ENCODE results near the gene RAB3C.
"Not testable (repeated sequence)": the region's sequence is repeated elsewhere in the genome, so short reads cannot be mapped to it uniquely, and the experiment has no call there.

RAB3C gene

GRCh38 chr5:58680503-58680902 is 97.6 kb downstream of the RAB3C start:
- DNase-seq, result no peak

GRCh38 chr5:58681943-58682342 is 99.1 kb downstream of the RAB3C start:
- DNase-seq, result no peak

DNA sequence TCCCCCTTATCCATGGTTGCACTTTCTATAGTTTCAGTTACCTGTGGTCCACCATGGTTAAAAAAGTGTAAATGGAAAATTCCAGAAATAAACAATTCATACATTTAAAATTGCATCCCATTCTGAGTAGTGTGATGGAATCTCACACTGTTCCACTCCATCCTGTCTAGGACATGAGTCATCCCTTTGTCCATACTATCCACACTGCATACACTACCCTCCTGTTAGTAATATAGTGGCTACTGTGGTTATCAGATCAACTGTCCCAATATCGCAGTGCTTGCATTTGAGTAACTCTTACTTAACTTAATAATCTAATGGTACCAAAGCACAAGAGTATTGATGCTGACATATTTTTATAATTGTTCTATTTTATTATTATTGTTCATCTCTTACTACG is 100.7 kb downstream of the RAB3C start:
- DNase-seq, result no peak

DNA sequence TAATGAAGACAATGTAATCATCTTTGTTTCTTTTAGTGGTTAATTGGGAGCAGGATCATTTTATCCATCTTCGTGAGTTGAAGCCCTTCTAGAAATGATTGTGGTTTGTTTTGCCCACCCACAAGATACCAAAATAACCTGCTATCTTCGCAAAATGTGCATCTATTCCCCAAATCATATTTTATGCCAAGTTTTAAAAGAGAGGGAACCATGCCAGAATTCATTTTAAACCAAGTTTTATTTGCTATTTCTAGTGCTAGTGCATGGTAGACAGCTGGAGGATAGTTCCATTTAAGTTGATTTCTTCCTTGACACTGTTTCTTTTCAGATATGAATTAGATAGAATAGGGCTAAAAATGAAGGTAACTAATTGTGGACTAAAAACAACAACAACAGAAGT is 104.2 kb downstream of the RAB3C start:
- no peak for DNase-seq

DNA sequence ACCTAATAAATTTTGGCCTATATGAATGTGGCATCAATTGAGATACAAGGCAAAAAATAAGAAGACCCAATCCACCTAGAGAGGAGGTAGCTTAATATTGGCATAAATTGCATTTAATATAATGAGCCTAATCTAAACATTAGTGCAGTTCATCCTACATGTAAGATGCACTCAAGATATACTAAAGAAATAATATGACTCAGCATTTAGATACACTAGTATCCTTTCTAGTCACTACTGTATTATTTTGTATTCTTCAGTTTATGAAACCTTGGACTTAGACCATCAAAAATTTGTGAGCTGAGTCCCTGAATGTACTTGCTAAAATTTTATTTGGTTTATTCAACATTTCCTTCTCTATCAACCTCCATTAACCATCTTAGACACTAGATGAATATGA is 104.7 kb downstream of the RAB3C start:
- no peak for DNase-seq

GRCh38 chr5:58699088-58699761 is 116.3 kb downstream of the RAB3C start:
- not testable (repeated sequence) for DNase-seq

- DNase-seq, result no peak
Observed at GRCh38 chr5:58699762-58700118, 116.9 kb downstream of the RAB3C start.

GRCh38 chr5:58703925-58704555 is 121.2 kb downstream of the RAB3C start:
- DNase-seq, result no peak

DNA sequence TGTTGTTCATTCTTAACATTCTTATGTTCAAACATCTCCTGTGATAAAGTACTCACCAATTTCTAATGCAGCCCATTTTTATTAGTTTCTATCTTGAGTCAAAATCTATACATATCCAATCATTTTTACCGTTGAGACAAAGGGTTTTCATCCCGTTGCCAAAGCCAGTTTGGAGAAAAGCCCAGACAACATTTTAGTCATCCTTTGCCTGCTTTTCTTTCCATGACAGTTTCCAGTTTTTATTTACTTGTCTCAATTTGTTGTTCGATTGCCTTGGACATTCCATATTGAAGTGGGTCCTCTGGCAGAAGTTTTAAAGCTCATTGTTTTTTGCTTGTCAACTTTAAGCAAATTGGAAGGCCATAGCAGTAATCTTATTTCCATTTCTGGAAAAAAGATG is 123.9 kb downstream of the RAB3C start:
- DNase-seq, result no peak

- DNase-seq, result no peak
Observed at GRCh38 chr5:58708456-58708855, 125.6 kb downstream of the RAB3C start.

DNA sequence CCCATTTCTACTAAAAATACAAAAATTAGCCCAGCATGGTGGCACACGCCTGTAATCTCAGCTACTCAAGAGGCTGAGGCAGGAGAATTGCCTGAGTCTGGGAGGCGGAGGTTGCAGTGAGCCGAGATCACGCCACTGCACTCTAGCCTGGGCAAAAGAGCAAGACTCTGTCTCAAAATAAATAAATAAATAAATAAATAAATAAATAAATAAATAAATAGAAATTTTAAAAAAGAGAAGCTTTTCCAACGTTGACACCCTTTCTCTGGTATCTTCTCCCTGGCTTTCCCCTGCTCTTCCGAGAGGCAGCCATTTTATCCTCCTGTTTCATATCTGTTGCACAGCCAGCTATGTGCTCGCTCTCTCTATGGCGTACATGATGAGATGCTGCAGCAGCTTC is 127.5 kb downstream of the RAB3C start:
- not testable (repeated sequence) for DNase-seq

- DNase-seq, result no peak
Observed at GRCh38 chr5:58710871-58711270, 128.0 kb downstream of the RAB3C start.

GRCh38 chr5:58711965-58712364 is 129.1 kb downstream of the RAB3C start:
- no peak for DNase-seq

DNA sequence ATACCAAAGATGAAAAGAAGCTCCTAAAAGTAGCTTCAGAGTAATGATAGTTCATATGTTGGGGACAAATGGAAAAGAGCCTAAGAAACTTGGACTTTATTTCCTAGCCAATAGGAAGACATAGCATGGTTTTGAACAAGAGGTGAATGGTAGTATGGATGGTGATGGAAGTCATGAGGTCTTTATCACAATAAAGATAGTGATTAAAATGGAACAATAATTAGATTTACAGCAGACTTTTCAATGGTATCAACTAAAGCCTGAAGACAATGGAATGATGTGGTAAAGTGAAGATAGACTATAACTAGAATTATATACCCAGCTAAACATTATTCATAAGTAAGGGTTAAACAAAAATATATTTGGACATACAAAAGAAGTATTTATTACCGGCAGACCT is 131.2 kb downstream of the RAB3C start:
- DNase-seq, result no peak

GRCh38 chr5:58715997-58716656 is 133.3 kb downstream of the RAB3C start:
- no peak for DNase-seq

- no peak for DNase-seq
Observed at GRCh38 chr5:58716713-58717112, 133.8 kb downstream of the RAB3C start.

DNA sequence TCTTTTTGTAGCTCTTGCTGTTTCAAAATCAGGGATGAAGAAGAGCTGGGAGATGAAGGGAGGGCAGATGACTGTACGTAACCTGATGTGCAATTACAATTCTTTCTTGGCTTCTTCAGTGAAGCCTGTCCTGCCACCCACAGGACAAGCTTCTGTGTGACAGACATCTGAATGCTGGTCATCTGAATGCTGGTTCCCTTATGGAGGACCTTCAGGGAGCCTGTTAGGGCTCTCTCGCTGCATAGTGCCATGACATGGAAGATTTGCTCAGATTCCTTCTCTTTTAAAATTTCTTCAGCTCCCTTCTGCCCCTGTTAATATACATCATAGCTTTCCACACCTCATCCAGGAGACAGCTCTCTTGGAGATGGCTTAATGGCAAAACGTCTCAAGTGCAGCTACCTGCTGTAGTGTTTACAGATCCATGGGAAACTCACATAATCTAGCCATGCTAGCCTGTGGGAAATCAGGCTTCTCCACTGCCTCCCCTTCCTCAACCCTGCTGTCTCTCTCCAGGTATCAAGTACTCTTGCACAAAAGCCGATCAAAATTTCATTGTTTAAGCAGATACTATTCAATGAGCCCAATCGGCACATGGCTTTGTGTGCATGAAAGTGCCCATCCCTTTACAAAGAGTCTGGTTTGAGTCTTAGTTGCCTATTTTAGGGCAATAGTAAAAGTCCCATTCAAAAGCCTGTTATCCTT is 134.6 kb downstream of the RAB3C start:
- no peak for DNase-seq

- no peak for DNase-seq
Observed at GRCh38 chr5:58718269-58718978, 135.5 kb downstream of the RAB3C start.

DNA sequence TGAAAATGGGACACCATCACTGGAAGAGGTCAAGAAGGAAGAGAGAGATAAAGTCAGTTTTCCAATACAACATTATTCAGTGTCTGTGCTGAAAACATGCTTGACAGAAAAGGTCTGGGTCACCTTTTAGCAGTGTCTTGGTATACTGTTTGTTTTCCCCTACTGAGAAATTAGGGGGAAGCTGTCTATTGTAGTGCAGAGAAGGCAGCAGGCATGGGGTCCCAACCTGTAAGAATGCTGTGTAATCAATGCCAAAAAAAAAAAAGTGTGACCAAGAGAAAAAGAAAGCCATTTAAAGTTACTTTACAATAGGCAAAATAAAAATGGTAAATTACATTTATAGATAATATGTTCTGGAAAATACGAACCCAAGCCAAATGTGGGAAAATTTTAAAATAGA is 139.3 kb downstream of the RAB3C start:
- DNase-seq, result no peak

DNA sequence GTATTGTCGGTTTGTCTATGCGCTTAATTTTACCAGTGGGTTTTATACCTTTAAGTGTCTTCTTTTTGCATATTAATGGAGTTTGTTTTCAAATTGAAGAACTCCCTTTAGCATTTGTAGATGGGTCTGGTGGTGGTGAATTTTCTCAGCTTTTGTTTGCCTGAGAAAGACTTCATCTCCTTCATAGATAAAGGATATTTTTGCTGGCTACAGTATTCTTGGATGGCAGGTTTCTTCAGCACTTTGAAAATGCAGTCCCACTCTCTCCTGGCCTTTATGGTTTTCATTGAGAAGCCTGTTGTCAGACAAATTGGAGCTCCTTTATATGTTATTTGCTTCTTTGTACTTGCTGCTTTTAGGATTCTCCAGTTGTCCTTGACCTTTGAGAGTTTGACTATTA is 142.1 kb downstream of the RAB3C start:
- no peak for DNase-seq

GRCh38 chr5:58731641-58732040 is 148.8 kb downstream of the RAB3C start:
- DNase-seq, result no peak

- no peak for DNase-seq
Observed at GRCh38 chr5:58735637-58736036, 152.8 kb downstream of the RAB3C start.

DNA sequence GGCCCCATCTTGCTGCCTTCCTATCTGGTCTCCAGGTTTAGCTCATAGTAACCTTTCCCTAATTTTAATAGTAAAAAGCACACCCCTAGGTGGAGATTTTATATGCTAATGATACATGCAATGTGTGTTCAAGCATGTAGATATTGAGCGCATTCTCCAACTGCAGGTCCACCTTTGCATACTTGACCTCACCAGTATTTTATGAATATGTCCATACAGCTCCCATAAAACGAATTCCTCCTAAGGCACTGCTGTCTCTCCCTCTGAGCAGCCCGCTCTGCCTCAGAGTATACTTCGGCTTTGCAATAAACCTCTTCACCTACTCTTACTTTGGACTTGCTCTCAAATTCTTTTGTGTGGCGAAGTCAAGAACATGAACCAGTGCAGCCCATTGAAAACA is 153.3 kb downstream of the RAB3C start:
- DNase-seq, result no peak
